ENCODE results near the gene SPAG5.

SPAG5 gene

DNA sequence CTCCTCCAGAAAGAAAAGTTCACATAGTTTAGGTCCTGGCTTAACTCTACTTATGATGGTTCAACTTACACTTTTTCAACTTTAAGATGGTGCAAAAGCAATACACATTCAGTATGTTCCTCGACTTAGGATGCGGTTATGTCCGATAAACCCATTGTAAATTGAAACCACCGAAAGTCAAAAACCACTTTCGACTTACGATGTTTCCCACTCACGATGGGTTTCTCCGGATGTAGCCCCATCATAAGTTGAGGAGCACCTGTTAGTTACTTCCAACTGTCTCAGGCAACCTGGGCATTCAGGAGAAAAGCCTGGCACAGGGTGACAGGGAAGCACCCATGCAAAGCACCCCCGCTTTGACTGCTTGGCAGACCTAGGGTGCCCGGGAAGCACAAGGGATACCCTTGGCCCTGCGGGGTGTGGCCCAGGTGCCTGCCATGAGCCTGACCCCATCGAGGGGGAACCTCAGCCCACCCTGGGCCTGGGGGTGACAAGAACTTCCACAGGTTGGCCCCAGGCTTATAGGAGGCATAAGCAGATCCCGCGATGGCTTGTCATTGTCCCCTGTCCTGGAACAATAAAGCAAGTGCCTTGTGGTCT is 60.4 kb downstream of the SPAG5 start:
- H2BK120ac ChIP-seq (ENCODE audit: low read depth, low read length), result no peak overlapping the region
- no peak overlapping the region for H2BK15ac ChIP-seq (ENCODE audit: low read depth, poor library complexity, severe bottlenecking)
- no peak overlapping the region for H3K9ac ChIP-seq (ENCODE audit: low read length)
- H2AK5ac ChIP-seq (ENCODE audit: low read length, severe bottlenecking), result no peak overlapping the region
- no peak overlapping the region for H3K18ac ChIP-seq (ENCODE audit: low read depth in 1 of 2, low read length in 2 of 2)
- no peak overlapping the region for H3K23ac ChIP-seq (ENCODE audit: low read length in 2 of 2)
- H2BK5ac ChIP-seq (ENCODE audit: low read depth, low read length, poor library complexity, severe bottlenecking), result no peak overlapping the region
- peaks cover 14 to 35% of the 10 kb centered on the region in 2 experiments for H3K27me3 ChIP-seq (ENCODE audit: control insufficient read depth in 1 of 2, insufficient read depth in 1 of 2, low read length in 2 of 2)
- no peaks in the 10 kb centered on the region for H3K79me1 ChIP-seq (replicated peaks; ENCODE audit: low read length, poor library complexity, severe bottlenecking)
- H3K27ac ChIP-seq (ENCODE audit: low read length, poor library complexity, severe bottlenecking), result no peak overlapping the region
- no peaks in the 10 kb centered on the region for H3K9me3 ChIP-seq (ENCODE audit: control insufficient read depth, low read length)
- WGBS, result 90% methylated on average over 14 of the region's 14 CpGs
- no peak overlapping the region for H2AFZ ChIP-seq (ENCODE audit: low read depth, low read length)
- H3K4me2 ChIP-seq (ENCODE audit: low read length, poor library complexity, severe bottlenecking), result no peak overlapping the region
- H2BK12ac ChIP-seq (ENCODE audit: low read length in 2 of 2), result no peak overlapping the region
- H4K8ac ChIP-seq (ENCODE audit: low read length), result no peak overlapping the region
- no peak overlapping the region for H3K4ac ChIP-seq (ENCODE audit: low read depth in 1 of 2, low read length in 2 of 2)
- H3K4me3 ChIP-seq (ENCODE audit: insufficient read depth in 1 of 2, low read depth in 1 of 2, low read length in 2 of 2), result no peak overlapping the region
- H3K36me3 ChIP-seq (ENCODE audit: control insufficient read depth in 1 of 2, insufficient read depth in 2 of 2, low read depth in 1 of 2, low read length in 2 of 2), result no peaks in the 10 kb centered on the region
- H3K14ac ChIP-seq (ENCODE audit: low read length in 2 of 2), result no peak overlapping the region
- H3K4me1 ChIP-seq (ENCODE audit: control insufficient read depth, insufficient read depth, low read depth, low read length), result no peaks in the 10 kb centered on the region
- no peak for DNase-seq
- H4K91ac ChIP-seq (ENCODE audit: low read length), result no peak overlapping the region

DNA sequence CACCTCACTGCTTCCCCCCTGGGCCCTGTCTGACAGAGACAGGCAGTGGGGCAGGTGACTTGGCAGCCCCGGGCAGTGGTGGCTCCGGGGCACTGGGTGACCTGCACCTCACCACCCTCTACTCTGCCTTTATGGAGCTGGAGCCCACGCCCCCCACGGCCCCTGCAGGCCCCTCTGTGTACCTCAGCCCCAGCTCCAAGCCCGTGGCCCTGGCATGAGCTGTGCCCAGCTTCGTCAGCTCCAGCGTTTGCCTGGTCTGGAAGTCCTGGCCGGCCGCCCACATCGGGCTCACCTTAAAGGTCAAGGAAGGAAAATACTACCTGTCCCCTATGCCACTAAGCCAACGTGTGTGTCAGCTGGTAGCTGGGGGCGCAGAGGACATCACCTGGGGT is 61.6 kb downstream of the SPAG5 start:
- Histone ChIP-seq H2BK5ac (ENCODE audit: low read depth, low read length, poor library complexity, severe bottlenecking) (no peak overlapping the region), H3K4ac (ENCODE audit: low read depth in 1 of 2, low read length in 2 of 2) (no peak overlapping the region), H4K8ac (ENCODE audit: low read length) (no peak overlapping the region), H3K4me3 (ENCODE audit: insufficient read depth in 1 of 2, low read depth in 1 of 2, low read length in 2 of 2) (no peak overlapping the region), H3K9me3 (ENCODE audit: control insufficient read depth, low read length) (no peaks in the 10 kb centered on the region), H2BK15ac (ENCODE audit: low read depth, poor library complexity, severe bottlenecking) (no peak overlapping the region), H3K36me3 (ENCODE audit: control insufficient read depth in 1 of 2, insufficient read depth in 2 of 2, low read depth in 1 of 2, low read length in 2 of 2) (no peaks in the 10 kb centered on the region), H3K14ac (ENCODE audit: low read length in 2 of 2) (no peak overlapping the region), H3K4me2 (ENCODE audit: low read length, poor library complexity, severe bottlenecking) (no peak overlapping the region), H2BK12ac (ENCODE audit: low read length in 2 of 2) (no peak overlapping the region), H3K79me1 (replicated peaks; ENCODE audit: low read length, poor library complexity, severe bottlenecking) (no peaks in the 10 kb centered on the region), H2AK5ac (ENCODE audit: low read length, severe bottlenecking) (no peak overlapping the region), H3K27ac (ENCODE audit: low read length, poor library complexity, severe bottlenecking) (no peak overlapping the region), H2AFZ (ENCODE audit: low read depth, low read length) (no peak overlapping the region), H3K9ac (ENCODE audit: low read length) (no peak overlapping the region), H2BK120ac (ENCODE audit: low read depth, low read length) (no peak overlapping the region), H3K27me3 (ENCODE audit: control insufficient read depth in 1 of 2, insufficient read depth in 1 of 2, low read length in 2 of 2) (peaks cover 21 to 35% of the 10 kb centered on the region in 2 experiments), H3K23ac (ENCODE audit: low read length in 2 of 2) (peak overlapping the region in 1 of 2 experiments; percentile 17), H4K91ac (ENCODE audit: low read length) (no peak overlapping the region), H3K18ac (ENCODE audit: low read depth in 1 of 2, low read length in 2 of 2) (no peak overlapping the region), H3K4me1 (ENCODE audit: control insufficient read depth, insufficient read depth, low read depth, low read length) (no peaks in the 10 kb centered on the region)
- 79% methylated on average over 12 of the region's 12 CpGs for WGBS
- no peak for DNase-seq

DNA sequence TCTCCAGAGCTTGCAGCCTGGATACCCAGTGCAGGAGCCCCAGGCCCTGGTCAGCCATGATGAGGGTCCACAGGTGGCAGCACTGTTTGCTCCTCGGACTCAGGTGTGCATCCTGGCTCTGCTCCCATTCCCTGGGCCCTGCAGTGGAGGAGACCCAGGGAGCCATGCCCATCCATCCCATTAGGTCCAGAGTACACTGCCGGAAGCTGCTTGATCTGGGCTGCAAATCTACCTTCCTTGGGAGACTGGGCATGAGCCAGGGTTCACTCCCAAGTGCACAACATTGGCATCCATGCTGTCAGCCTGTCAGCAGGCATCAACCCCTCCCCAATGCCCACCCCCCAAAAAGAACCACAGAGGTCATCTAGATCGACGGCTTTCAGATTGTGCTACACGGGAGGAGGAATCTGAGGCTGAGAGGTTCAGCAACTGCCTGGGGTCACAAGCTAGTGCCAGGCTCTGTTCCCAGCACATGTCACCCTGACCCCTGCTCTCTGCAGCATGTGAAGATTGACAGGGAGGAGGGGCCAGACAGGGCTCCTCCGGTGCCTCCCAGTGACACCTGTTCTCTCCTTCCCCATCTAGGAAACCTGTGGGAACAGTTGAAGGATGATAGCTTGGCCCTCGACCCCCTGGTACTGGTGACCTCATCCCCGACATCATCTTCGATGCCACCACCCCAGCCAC is 62.1 kb downstream of the SPAG5 start:
- Histone ChIP-seq H2AK5ac (ENCODE audit: low read length, severe bottlenecking) (no peak overlapping the region), H2BK15ac (ENCODE audit: low read depth, poor library complexity, severe bottlenecking) (no peak overlapping the region), H3K4me3 (ENCODE audit: insufficient read depth in 1 of 2, low read depth in 1 of 2, low read length in 2 of 2) (no peak overlapping the region), H3K79me1 (replicated peaks; ENCODE audit: low read length, poor library complexity, severe bottlenecking) (no peaks in the 10 kb centered on the region), H3K27ac (ENCODE audit: low read length, poor library complexity, severe bottlenecking) (no peak overlapping the region), H3K4me2 (ENCODE audit: low read length, poor library complexity, severe bottlenecking) (no peak overlapping the region), H3K9me3 (ENCODE audit: control insufficient read depth, low read length) (no peaks in the 10 kb centered on the region), H2AFZ (ENCODE audit: low read depth, low read length) (no peak overlapping the region), H2BK5ac (ENCODE audit: low read depth, low read length, poor library complexity, severe bottlenecking) (no peak overlapping the region), H3K36me3 (ENCODE audit: control insufficient read depth in 1 of 2, insufficient read depth in 2 of 2, low read depth in 1 of 2, low read length in 2 of 2) (no peaks in the 10 kb centered on the region), H3K9ac (ENCODE audit: low read length) (no peak overlapping the region), H4K8ac (ENCODE audit: low read length) (no peak overlapping the region), H3K27me3 (ENCODE audit: control insufficient read depth in 1 of 2, insufficient read depth in 1 of 2, low read length in 2 of 2) (peaks cover 25 to 36% of the 10 kb centered on the region in 2 experiments), H2BK12ac (ENCODE audit: low read length in 2 of 2) (no peak overlapping the region), H4K91ac (ENCODE audit: low read length) (no peak overlapping the region), H3K14ac (ENCODE audit: low read length in 2 of 2) (no peak overlapping the region), H3K23ac (ENCODE audit: low read length in 2 of 2) (peak overlapping the region in 1 of 2 experiments; percentile 17), H3K4ac (ENCODE audit: low read depth in 1 of 2, low read length in 2 of 2) (no peak overlapping the region), H3K4me1 (ENCODE audit: control insufficient read depth, insufficient read depth, low read depth, low read length) (no peaks in the 10 kb centered on the region), H2BK120ac (ENCODE audit: low read depth, low read length) (no peak overlapping the region), H3K18ac (ENCODE audit: low read depth in 1 of 2, low read length in 2 of 2) (no peak overlapping the region)
- WGBS, result 69% methylated on average over 9 of the region's 9 CpGs
- no peak for DNase-seq

DNA sequence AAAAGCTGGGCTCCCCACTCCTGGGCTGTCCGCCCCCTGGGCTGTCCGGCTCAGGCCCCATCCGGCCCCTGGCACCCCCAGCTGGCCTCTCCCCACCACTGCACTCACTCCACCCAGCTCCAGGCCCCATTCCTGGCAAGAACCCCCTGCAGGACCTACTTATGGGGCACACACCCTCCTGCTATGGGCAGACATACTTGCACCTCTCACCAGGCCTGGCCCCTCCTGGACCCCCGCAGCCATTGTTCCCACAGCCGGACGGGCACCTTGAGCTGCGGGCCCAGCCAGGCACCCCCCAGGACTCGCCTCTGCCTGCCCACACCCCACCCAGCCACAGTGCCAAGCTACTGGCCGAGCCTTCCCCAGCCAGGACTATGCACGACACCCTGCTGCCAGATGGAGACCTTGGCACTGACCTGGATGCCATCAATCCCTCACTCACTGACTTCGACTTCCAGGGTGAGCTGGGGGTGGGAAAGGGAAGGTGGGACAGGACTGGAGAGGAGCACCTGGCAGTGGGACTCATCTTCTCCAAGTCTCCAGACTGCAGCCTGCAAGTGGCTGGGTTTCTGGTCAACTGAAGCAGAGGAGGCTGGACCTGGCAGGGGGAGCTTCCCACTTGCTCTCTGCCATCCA is 64.0 kb downstream of the SPAG5 start:
- peaks cover 36 to 44% of the 10 kb centered on the region in 2 experiments for H3K27me3 ChIP-seq (ENCODE audit: control insufficient read depth in 1 of 2, insufficient read depth in 1 of 2, low read length in 2 of 2)
- no peak overlapping the region for H2AK5ac ChIP-seq (ENCODE audit: low read length, severe bottlenecking)
- no peak overlapping the region for H3K9ac ChIP-seq (ENCODE audit: low read length)
- H3K23ac ChIP-seq (ENCODE audit: low read length in 2 of 2), result no peak overlapping the region
- H2BK15ac ChIP-seq (ENCODE audit: low read depth, poor library complexity, severe bottlenecking), result no peak overlapping the region
- no peaks in the 10 kb centered on the region for H3K9me3 ChIP-seq (ENCODE audit: control insufficient read depth, low read length)
- H2BK120ac ChIP-seq (ENCODE audit: low read depth, low read length), result no peak overlapping the region
- no peak overlapping the region for H3K4me2 ChIP-seq (ENCODE audit: low read length, poor library complexity, severe bottlenecking)
- no peak overlapping the region for H3K27ac ChIP-seq (ENCODE audit: low read length, poor library complexity, severe bottlenecking)
- H4K8ac ChIP-seq (ENCODE audit: low read length), result no peak overlapping the region
- H3K79me1 ChIP-seq (replicated peaks; ENCODE audit: low read length, poor library complexity, severe bottlenecking), result no peaks in the 10 kb centered on the region
- no peak overlapping the region for H2BK5ac ChIP-seq (ENCODE audit: low read depth, low read length, poor library complexity, severe bottlenecking)
- no peak overlapping the region for H2AFZ ChIP-seq (ENCODE audit: low read depth, low read length)
- H3K18ac ChIP-seq (ENCODE audit: low read depth in 1 of 2, low read length in 2 of 2), result no peak overlapping the region
- no peak overlapping the region for H3K4me3 ChIP-seq (ENCODE audit: insufficient read depth in 1 of 2, low read depth in 1 of 2, low read length in 2 of 2)
- H3K14ac ChIP-seq (ENCODE audit: low read length in 2 of 2), result no peak overlapping the region
- no peak overlapping the region for H3K4ac ChIP-seq (ENCODE audit: low read depth in 1 of 2, low read length in 2 of 2)
- H3K4me1 ChIP-seq (ENCODE audit: control insufficient read depth, insufficient read depth, low read depth, low read length), result no peaks in the 10 kb centered on the region
- no peak overlapping the region for H4K91ac ChIP-seq (ENCODE audit: low read length)
- no peak for DNase-seq
- H2BK12ac ChIP-seq (ENCODE audit: low read length in 2 of 2), result no peak overlapping the region
- no peaks in the 10 kb centered on the region for H3K36me3 ChIP-seq (ENCODE audit: control insufficient read depth in 1 of 2, insufficient read depth in 2 of 2, low read depth in 1 of 2, low read length in 2 of 2)
- WGBS, result 92% methylated on average over 9 of the region's 11 CpGs

Measured in mesenchymal stem cell (in vitro differentiated cells and primary cell).